ENCODE data around the gene UGT3A1. TPM values are rescaled to one million over a fixed set of nuclear protein-coding genes. Genes with fewer than 3 reads are reported as not detected.
"Not testable (repeated sequence)": the region's sequence is repeated elsewhere in the genome, so short reads cannot be mapped to it uniquely, and the experiment has no call there.

UGT3A1 gene
- total RNA-seq, 2 donors from 2014 or later = not detected

DNA sequence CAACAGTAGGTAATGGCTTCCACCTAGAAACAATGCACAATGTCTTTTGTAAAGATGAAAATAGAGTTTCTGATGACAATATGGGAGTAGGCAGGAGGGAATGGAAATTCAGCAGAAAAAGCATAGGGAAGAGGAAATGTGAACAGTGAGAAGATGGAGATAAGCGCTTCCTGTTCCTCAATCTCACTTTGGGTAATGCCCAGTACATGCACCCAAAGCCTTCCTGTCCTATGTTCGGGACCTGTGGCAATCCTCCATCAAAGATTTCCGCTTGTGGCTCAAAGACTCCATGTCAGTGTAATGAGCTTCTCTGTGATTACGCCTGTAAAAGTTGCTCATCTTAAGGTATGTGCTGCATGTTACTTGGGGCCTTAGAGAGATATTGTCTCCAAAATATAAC is 2.7 kb downstream of the UGT3A1 start:
- no peak overlapping the region for H3K27ac ChIP-seq
- ATAC-seq (ENCODE audit: insufficient number of reproducible peaks, low FRiP score, low read depth) = no peak
- no peak overlapping the region for H3K4me3 ChIP-seq
- H3K36me3 ChIP-seq = no peaks in the 10 kb centered on the region
- no peaks in the 10 kb centered on the region for H3K9me3 ChIP-seq
- no peaks in the 10 kb centered on the region for H3K4me1 ChIP-seq (ENCODE audit: control insufficient read depth in 1 of 2, low read depth in 2 of 2)
- no peak for DNase-seq (ENCODE audit: low spot score)
- TF ChIP-seq, protein P1, sequence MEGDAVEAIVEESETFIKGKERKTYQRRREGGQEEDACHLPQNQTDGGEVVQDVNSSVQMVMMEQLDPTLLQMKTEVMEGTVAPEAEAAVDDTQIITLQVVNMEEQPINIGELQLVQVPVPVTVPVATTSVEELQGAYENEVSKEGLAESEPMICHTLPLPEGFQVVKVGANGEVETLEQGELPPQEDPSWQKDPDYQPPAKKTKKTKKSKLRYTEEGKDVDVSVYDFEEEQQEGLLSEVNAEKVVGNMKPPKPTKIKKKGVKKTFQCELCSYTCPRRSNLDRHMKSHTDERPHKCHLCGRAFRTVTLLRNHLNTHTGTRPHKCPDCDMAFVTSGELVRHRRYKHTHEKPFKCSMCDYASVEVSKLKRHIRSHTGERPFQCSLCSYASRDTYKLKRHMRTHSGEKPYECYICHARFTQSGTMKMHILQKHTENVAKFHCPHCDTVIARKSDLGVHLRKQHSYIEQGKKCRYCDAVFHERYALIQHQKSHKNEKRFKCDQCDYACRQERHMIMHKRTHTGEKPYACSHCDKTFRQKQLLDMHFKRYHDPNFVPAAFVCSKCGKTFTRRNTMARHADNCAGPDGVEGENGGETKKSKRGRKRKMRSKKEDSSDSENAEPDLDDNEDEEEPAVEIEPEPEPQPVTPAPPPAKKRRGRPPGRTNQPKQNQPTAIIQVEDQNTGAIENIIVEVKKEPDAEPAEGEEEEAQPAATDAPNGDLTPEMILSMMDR (IDR thresholded peaks at IDR 0.05) = no peak
- no peaks in the 10 kb centered on the region for H3K27me3 ChIP-seq (replicated peaks; ENCODE audit: insufficient read depth)

DNA sequence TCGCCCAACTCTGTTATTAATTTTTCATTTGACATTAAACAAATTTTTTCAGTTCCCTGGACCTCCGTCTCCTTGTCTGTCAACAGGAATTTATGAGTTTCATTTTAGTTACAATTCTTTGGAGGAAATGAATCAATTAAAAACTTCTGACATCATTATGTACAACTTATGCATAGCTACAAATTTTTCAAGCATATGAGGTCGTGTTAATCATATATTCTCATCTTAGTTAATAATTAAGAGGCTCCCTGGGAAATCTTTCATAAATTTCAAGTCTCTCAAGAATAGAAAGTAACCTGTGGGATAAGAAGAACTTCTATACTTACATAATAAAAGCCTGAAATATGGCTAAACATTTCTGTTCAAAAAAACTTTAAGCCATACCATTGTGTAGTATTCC is 3.4 kb downstream of the UGT3A1 start:
- TF ChIP-seq, protein P1 (IDR thresholded peaks at IDR 0.05) = no peak
- H3K4me3 ChIP-seq = no peak overlapping the region
- H3K9me3 ChIP-seq = no peaks in the 10 kb centered on the region
- no peak for ATAC-seq (ENCODE audit: insufficient number of reproducible peaks, low FRiP score, low read depth)
- DNase-seq (ENCODE audit: low spot score) = no peak
- H3K36me3 ChIP-seq = no peaks in the 10 kb centered on the region
- no peaks in the 10 kb centered on the region for H3K4me1 ChIP-seq (ENCODE audit: control insufficient read depth in 1 of 2, low read depth in 2 of 2)
- no peak overlapping the region for H3K27ac ChIP-seq
- H3K27me3 ChIP-seq (replicated peaks; ENCODE audit: insufficient read depth) = no peaks in the 10 kb centered on the region

DNA sequence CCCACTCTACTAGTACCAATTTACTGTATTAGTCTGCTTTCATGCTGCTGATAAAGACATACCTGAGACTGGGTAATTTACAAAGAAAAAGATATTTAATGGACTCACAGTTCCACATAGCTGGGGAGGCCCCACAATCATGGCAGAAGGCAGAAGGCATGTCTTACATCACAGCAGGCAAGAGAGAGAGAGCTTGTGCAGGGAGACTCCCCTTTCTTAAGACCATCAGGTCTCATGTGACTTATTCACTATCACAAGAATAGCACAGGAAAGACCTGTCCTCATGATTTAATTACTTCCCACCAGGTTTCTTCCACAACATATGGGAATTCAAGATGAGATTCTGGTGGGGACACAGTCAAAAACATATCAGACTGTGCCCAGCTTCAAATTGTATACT is 11.5 kb downstream of the UGT3A1 start:
- H3K4me1 ChIP-seq (ENCODE audit: control insufficient read depth in 1 of 2, low read depth in 2 of 2) = no peaks in the 10 kb centered on the region
- no peak overlapping the region for H3K4me3 ChIP-seq
- no peaks in the 10 kb centered on the region for H3K27me3 ChIP-seq (replicated peaks; ENCODE audit: insufficient read depth)
- TF ChIP-seq, protein P1 (IDR thresholded peaks at IDR 0.05) = no peak
- H3K9me3 ChIP-seq = no peaks in the 10 kb centered on the region
- no peak overlapping the region for H3K27ac ChIP-seq
- DNase-seq (ENCODE audit: low spot score) (no peak), ATAC-seq (ENCODE audit: insufficient number of reproducible peaks, low FRiP score, low read depth) (no peak)
- H3K36me3 ChIP-seq = no peaks in the 10 kb centered on the region

DNA sequence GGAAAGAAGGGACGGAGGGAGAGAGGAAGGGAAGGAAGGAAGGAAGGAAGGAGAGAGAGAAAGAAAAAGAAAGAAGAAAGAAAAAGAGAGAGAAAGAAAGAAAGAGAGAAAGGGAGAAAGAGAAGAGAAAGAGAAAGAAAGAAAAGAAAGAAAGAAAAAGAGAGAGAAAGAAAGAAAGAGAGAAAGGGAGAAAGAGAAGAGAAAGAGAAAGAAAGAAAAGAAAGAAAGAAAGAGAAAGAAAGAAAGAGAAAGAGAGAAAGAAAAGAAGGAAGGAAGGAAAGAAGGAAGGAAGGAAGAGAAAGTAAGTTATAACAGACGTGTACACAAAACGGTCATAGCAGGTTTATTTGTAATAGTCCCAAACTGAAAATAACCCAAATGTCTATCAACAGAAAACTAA is 14.3 kb downstream of the UGT3A1 start:
- H3K36me3 ChIP-seq; H3K27me3 ChIP-seq (replicated peaks; ENCODE audit: insufficient read depth); H3K27ac ChIP-seq; DNase-seq (ENCODE audit: low spot score); ATAC-seq (ENCODE audit: insufficient number of reproducible peaks, low FRiP score, low read depth); H3K4me3 ChIP-seq; H3K4me1 ChIP-seq (ENCODE audit: control insufficient read depth in 1 of 2, low read depth in 2 of 2); H3K9me3 ChIP-seq: not testable (repeated sequence)

DNA sequence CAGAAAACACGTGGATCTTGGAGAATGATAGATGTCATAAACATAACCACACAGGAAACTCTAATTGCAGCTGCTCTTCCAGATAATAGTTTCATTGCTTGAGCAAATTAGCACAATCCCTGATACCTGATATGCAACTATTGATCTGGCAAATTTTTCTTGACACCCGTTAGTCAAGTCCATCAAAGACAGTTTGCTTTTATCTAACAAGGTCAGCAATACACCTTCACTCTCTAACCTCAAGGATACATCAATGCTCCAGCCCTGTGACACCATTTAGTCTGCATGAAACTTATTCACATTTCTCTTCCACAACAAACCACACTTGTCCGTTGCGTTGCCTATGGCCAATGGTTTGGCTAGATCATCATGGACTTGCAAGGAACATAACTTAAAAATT is 16.6 kb downstream of the UGT3A1 start:
- ATAC-seq (ENCODE audit: insufficient number of reproducible peaks, low FRiP score, low read depth) (no peak), DNase-seq (ENCODE audit: low spot score) (no peak)

DNA sequence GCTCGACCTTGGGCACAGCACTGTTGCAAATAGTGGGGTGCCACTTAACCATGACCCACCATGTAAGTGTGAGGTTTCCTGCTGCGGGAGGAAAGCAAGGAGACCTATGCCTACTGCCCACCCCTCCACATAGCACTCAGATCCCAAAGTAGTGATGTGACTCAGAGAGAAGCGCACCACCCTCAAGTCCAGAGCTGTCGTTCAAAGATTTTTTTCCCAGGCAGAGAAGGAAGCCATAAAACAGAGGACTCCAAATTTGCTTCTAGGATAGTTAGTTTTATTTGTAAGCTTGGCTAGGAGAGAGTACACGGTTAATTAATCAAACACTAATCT is 19.3 kb downstream of the UGT3A1 start:
- DNase-seq (ENCODE audit: low spot score) (no peak), ATAC-seq (ENCODE audit: insufficient number of reproducible peaks, low FRiP score, low read depth) (no peak)
- no peaks in the 10 kb centered on the region for H3K27me3 ChIP-seq (replicated peaks; ENCODE audit: insufficient read depth)
- no peaks in the 10 kb centered on the region for H3K36me3 ChIP-seq
- no peaks in the 10 kb centered on the region for H3K9me3 ChIP-seq
- no peak overlapping the region for H3K4me3 ChIP-seq
- no peaks in the 10 kb centered on the region for H3K4me1 ChIP-seq (ENCODE audit: control insufficient read depth in 1 of 2, low read depth in 2 of 2)
- no peak overlapping the region for H3K27ac ChIP-seq
- TF ChIP-seq, protein P1 (IDR thresholded peaks at IDR 0.05) = no peak

More for the DNA sequence above, 16.6 kb downstream of the UGT3A1 start:
- H3K4me1 ChIP-seq (ENCODE audit: control insufficient read depth in 1 of 2, low read depth in 2 of 2) = no peaks in the 10 kb centered on the region
- H3K9me3 ChIP-seq = no peaks in the 10 kb centered on the region
- no peaks in the 10 kb centered on the region for H3K27me3 ChIP-seq (replicated peaks; ENCODE audit: insufficient read depth)
- TF ChIP-seq, protein P1 (IDR thresholded peaks at IDR 0.05) = no peak
- no peak overlapping the region for H3K4me3 ChIP-seq
- no peaks in the 10 kb centered on the region for H3K36me3 ChIP-seq
- no peak overlapping the region for H3K27ac ChIP-seq
